BJ (cell line): ENCODE data around the gene CNOT4. TPM values are rescaled to one million over a fixed set of nuclear protein-coding genes. Genes with fewer than 3 reads are reported as not detected.
"Not testable (repeated sequence)": the region's sequence is repeated elsewhere in the genome, so short reads cannot be mapped to it uniquely, and the experiment has no call there.

Experiments used
- CTCF ChIA-PET: fragments of 350-600 bp; formaldehyde crosslinking; extraction: SDS; loops from one replicate; lab custom pipeline; 2021; ENCODE audit warnings: antibody characterized with exemption, inconsistent platforms; lab: Yijun Ruan, JAX
- POLR2A ChIA-PET: fragments of 300-600 bp; sonication (Branson Sonifier 250); formaldehyde crosslinking; extraction: SDS; loops from one replicate; lab custom pipeline; 2021; ENCODE audit warnings: antibody characterized with exemption; lab: Charles Lee
- DNase-seq: peaks from one replicate; pipeline ENCODE4 v3.0.0-alpha.2; 2011; ENCODE audit warnings: low read depth
- H3K27me3 ChIP-seq: 2 replicates; pipeline ENCODE4 v1.6.0; 2011; ENCODE audit warnings: low read length; ENCODE audit not compliant: control insufficient read depth, insufficient read depth
- H3K36me3 ChIP-seq: 2 replicates; pipeline ENCODE4 v1.5.1; 2011; ENCODE audit warnings: low read length; ENCODE audit not compliant: control insufficient read depth, insufficient read depth
- H3K4me3 ChIP-seq: 2 replicates; pipeline ENCODE4 v1.5.1; 2011; ENCODE audit warnings: low read depth, mild to moderate bottlenecking, control low read depth, low read length
- polyA plus RNA-seq: library from polyadenylated mRNA; depleted of rRNA; stranded (reverse); fragments of >200 nt; gene quantifications from 2 replicates; pipeline ENCODE4 v1.2.3, GENCODE V29; 2011
- TF ChIP-seq, protein P1 (sequence below): IDR thresholded peaks from 2 replicates; pipeline ENCODE4 v1.5.1; 2011; ENCODE audit warnings: low read depth, mild to moderate bottlenecking, control low read depth, inconsistent platforms, low read length, moderate library complexity; ENCODE audit not compliant: insufficient read depth

The CNOT4 gene
- polyA plus RNA-seq, 1 experiment = 11.0 TPM

- TF ChIP-seq, protein P1, sequence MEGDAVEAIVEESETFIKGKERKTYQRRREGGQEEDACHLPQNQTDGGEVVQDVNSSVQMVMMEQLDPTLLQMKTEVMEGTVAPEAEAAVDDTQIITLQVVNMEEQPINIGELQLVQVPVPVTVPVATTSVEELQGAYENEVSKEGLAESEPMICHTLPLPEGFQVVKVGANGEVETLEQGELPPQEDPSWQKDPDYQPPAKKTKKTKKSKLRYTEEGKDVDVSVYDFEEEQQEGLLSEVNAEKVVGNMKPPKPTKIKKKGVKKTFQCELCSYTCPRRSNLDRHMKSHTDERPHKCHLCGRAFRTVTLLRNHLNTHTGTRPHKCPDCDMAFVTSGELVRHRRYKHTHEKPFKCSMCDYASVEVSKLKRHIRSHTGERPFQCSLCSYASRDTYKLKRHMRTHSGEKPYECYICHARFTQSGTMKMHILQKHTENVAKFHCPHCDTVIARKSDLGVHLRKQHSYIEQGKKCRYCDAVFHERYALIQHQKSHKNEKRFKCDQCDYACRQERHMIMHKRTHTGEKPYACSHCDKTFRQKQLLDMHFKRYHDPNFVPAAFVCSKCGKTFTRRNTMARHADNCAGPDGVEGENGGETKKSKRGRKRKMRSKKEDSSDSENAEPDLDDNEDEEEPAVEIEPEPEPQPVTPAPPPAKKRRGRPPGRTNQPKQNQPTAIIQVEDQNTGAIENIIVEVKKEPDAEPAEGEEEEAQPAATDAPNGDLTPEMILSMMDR = no peak
- Histone ChIP-seq H3K36me3 (no peaks in the 10 kb centered on the region), H3K27me3 (no peaks in the 10 kb centered on the region), H3K4me3 (no peak overlapping the region)
- ChIA-PET POLR2A (interaction anchor here (0.7 kb wide), 1 partner anchor 185 kb away, joined by 5 read pairs; no protein-coding TSS in a partner anchor), CTCF (no interaction called here)
- DNase-seq = no peak
Measured at GRCh38 chr7:135448753-135449152, 61.1 kb downstream of the CNOT4 start.

DNA sequence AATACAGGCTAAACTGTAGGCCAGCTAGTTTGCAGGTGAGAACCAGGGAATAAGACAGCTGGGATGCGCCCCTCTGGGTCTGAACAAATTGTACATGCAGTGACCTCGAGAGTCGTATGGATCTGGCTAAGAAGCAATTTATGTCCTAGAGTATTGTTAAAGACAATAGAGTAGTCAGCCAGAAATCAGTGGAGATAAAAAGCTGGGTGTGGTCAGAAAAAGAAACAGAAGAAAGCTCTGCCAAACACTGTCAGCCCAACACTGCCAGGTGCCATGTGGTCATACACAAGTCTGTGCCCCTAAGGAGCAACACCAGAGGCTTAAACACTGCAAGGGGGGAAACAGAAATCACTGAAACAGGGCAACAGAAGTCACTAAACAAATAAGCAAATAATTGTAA is 62.2 kb downstream of the CNOT4 start:
- H3K27me3 ChIP-seq = no peaks in the 10 kb centered on the region
- POLR2A ChIA-PET = no interaction called here

DNA sequence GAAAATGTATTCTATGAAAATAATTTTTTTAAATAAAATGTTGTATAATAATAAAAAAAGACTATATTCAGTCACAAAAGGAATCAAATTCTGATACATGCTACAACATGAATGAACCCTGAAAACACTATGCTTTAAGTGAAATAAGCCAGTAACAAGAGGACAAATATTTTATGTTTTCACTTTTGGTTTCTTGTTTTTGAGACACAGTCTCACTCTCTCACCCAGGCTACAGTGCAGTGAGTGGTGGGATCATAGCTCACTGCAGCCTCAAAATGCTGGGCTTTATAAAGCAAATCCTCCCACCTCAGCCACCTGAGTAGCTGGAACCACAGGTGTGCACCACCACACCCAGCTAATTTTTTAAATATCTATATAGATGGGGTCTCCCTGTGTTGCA is 64.2 kb downstream of the CNOT4 start:
- ChIA-PET POLR2A (no interaction called here), CTCF (no interaction called here)
- Histone ChIP-seq H3K4me3 (no peak overlapping the region), H3K27me3 (no peaks in the 10 kb centered on the region), H3K36me3 (no peaks in the 10 kb centered on the region)
- TF ChIP-seq, protein P1 = no peak
- no peak for DNase-seq

More for the DNA sequence above, 62.2 kb downstream of the CNOT4 start:
- Histone ChIP-seq H3K36me3 (no peaks in the 10 kb centered on the region), H3K4me3 (no peak overlapping the region)
- CTCF ChIA-PET = interaction anchor here (1.5 kb wide), 1 partner anchor 34 kb away, joined by 3 read pairs; no protein-coding TSS in a partner anchor
- TF ChIP-seq, protein P1 = no peak
- no peak for DNase-seq

DNA sequence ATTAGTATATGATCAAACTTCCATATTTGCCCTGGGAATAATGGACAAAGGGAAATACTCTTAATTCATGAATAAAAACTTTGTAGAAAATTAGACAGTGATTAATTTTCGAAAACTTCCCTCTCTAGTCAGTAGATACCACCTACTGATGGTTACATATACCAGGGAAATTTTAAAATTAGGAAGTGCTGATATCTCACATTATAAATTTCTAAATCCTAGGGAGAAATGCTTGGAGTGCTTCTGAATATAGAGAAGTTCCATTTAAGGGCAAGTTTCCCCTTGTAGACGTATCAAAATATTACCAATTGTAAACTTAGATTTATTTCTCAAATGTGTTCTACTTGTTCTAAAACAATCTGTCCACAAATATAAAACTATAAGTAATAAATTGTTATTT is 64.6 kb downstream of the CNOT4 start:
- CTCF ChIA-PET, POLR2A ChIA-PET, H3K4me3 ChIP-seq, H3K27me3 ChIP-seq, H3K36me3 ChIP-seq, DNase-seq: not testable (repeated sequence)

GRCh38 chr7:135441791-135442190 is 68.1 kb downstream of the CNOT4 start:
- no peaks in the 10 kb centered on the region for H3K27me3 ChIP-seq
- DNase-seq = no peak
- CTCF ChIA-PET = interaction anchor here (0.7 kb wide), 1 partner anchor 9 kb away, joined by 5 read pairs; no protein-coding TSS in a partner anchor
- no peaks in the 10 kb centered on the region for H3K36me3 ChIP-seq
- POLR2A ChIA-PET = no interaction called here
- H3K4me3 ChIP-seq = no peak overlapping the region
- TF ChIP-seq, protein P1 = no peak

GRCh38 chr7:135434047-135434446 is 75.9 kb downstream of the CNOT4 start:
- Histone ChIP-seq H3K4me3 (no peak overlapping the region), H3K27me3 (no peaks in the 10 kb centered on the region)
- CTCF ChIA-PET = no interaction called here

More at GRCh38 chr7:135434047-135434446, 75.9 kb downstream of the CNOT4 start:
- TF ChIP-seq, protein P1 = no peak
- DNase-seq = no peak
- no peaks in the 10 kb centered on the region; the same call in 1 of the 2 replicates for H3K36me3 ChIP-seq
- POLR2A ChIA-PET = no interaction called here
